ENCODE data around the gene IL21. TPM values are rescaled to one million over a fixed set of nuclear protein-coding genes. Genes with fewer than 3 reads are reported as not detected.
"Not testable (repeated sequence)": the region's sequence is repeated elsewhere in the genome, so short reads cannot be mapped to it uniquely, and the experiment has no call there.

Gene IL21
- total and polyA plus RNA-seq, 7 donors, result 0.04 TPM; not detected in 6

GRCh38 chr4:122577808-122578781 lies 42.8 kb downstream of the IL21 start:
- no peaks in the 10 kb centered on the region for H3K36me3 ChIP-seq (ENCODE audit: insufficient read depth in 1 of 2, low read depth in 1 of 2)
- H3K9me3 ChIP-seq, result no peaks in the 10 kb centered on the region
- no peaks in the 10 kb centered on the region for H3K4me1 ChIP-seq
- no peak overlapping the region for H3K4me3 ChIP-seq
- no peak overlapping the region for H3K27ac ChIP-seq
- peak; percentile 58 for TF ChIP-seq CTCF (IDR thresholded peaks at IDR 0.05)
- no peaks in the 10 kb centered on the region for H3K27me3 ChIP-seq (ENCODE audit: insufficient read depth in 3 of 3, low read length in 2 of 3)
- DNase-seq (no peak), ATAC-seq (peak in 2 of 4 donors; percentile 53 to 71)
- intact Hi-C loops (cut with DNase I), result loop anchor here (5.0 kb wide), 2 partner anchors 676 to 681 kb away; no protein-coding TSS in a partner anchor
- WGBS, 3 donors, result 52 to 56% (median 54%) methylated on average over 9 of the region's 9 CpGs

- DNase-seq (no peak), ATAC-seq (no peak)
- Histone ChIP-seq H3K27me3 (ENCODE audit: insufficient read depth in 3 of 3, low read length in 2 of 3) (no peaks in the 10 kb centered on the region), H3K4me3 (no peak overlapping the region), H3K4me1 (no peaks in the 10 kb centered on the region), H3K9me3 (no peaks in the 10 kb centered on the region), H3K36me3 (ENCODE audit: insufficient read depth in 1 of 2, low read depth in 1 of 2) (no peaks in the 10 kb centered on the region), H3K27ac (no peak overlapping the region)
- WGBS, 3 donors, result 46 to 56% (median 50%) methylated on average over 2 of the region's 2 CpGs
- no peak for TF ChIP-seq CTCF (IDR thresholded peaks at IDR 0.05)
- intact Hi-C loops (cut with DNase I), result loop anchor here (5.0 kb wide), 2 partner anchors 675 to 680 kb away; no protein-coding TSS in a partner anchor
These were observed 43.7 kb downstream of the IL21 start for GRCh38 chr4:122577189-122577553.

DNA sequence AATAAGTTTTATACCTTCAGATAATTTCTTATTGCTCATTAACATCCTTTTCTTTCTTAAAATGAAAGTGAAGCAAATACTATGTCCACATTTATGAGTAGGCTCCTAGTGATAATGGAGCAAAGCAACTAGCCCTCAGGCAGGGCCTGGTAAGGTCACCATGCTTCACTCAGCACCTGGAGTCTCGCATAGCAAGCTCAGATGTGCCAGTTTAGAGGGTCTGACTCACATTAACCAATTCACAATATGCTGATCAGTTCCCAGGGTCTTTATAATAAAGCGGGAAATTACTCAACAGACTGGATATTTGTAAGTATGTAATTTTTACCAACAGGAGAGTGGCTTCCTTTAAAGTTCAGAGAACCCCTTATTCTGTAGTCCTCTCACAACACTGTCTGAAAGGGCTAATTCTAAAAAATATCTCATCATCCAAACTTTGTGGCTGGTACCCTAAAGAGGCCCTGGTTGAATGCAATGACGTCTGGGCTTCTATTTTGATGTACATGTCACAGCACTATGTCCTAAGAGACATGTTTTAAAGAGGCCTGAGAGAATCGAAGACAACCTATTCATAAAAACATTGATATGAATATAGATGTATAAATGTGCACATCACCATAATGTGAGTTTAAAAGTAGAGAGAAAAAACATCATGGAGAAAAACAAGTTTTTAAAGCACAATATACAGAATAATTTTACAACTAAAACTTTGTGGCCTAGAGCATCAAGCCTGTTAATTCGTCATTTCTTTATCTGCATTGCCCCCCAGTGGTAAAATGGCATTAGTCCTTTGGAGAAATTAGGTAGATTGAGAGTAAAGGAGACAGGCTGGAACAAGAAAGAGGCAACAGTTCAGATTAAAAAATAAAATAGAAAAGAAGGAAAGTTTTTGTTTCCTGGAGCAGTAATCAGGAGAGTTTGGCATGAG lies 44.3 kb downstream of the IL21 start:
- WGBS, 3 donors, result 58 to 69% (median 66%) methylated on average over 5 of the region's 5 CpGs
- no peaks in the 10 kb centered on the region for H3K9me3 ChIP-seq
- no peaks in the 10 kb centered on the region for H3K27me3 ChIP-seq (ENCODE audit: insufficient read depth in 3 of 3, low read length in 2 of 3)
- H3K4me3 ChIP-seq, result no peak overlapping the region
- H3K27ac ChIP-seq, result no peak overlapping the region
- ATAC-seq (peak in 1 of 4 donors; percentile 51), DNase-seq (no peak)
- no peaks in the 10 kb centered on the region for H3K4me1 ChIP-seq
- peak; percentile 36 for TF ChIP-seq CTCF (IDR thresholded peaks at IDR 0.05)
- no peaks in the 10 kb centered on the region for H3K36me3 ChIP-seq (ENCODE audit: insufficient read depth in 1 of 2, low read depth in 1 of 2)
- intact Hi-C loops (cut with DNase I), result loop anchor here (5.0 kb wide), 2 partner anchors 674 to 679 kb away; no protein-coding TSS in a partner anchor

- H3K36me3 ChIP-seq (ENCODE audit: insufficient read depth in 1 of 2, low read depth in 1 of 2); H3K27ac ChIP-seq; intact Hi-C loops (cut with DNase I); H3K4me3 ChIP-seq; ATAC-seq; H3K27me3 ChIP-seq (ENCODE audit: insufficient read depth in 3 of 3, low read length in 2 of 3); H3K9me3 ChIP-seq; H3K4me1 ChIP-seq; DNase-seq: not testable (repeated sequence)
- 92 to 97% (median 94%) methylated on average over 10 of the region's 10 CpGs for WGBS, 3 donors
These were observed 46.5 kb downstream of the IL21 start for GRCh38 chr4:122574347-122574746.
